ENCODE measurements around the gene HOXB4. TPM values are rescaled to one million over a fixed set of nuclear protein-coding genes. Genes with fewer than 3 reads are reported as not detected.

HOXB4 gene
- total RNA-seq, 1 donor from 2014 or later = not detected

- H3K27ac Mint-ChIP-seq (ENCODE audit: unreplicated experiment) = no peak overlapping the region
- DNase-seq (ENCODE audit: low spot score) = no peak
- TF ChIP-seq CTCF (IDR thresholded peaks at IDR 0.05) = no peak
- H3K36me3 Mint-ChIP-seq (ENCODE audit: low read depth) = peaks cover 4% of the 10 kb centered on the region
- peaks cover 83% of the 10 kb centered on the region for H3K27me3 Mint-ChIP-seq (ENCODE audit: low read depth)
- H3K9me3 Mint-ChIP-seq (ENCODE audit: low read depth) = no peaks in the 10 kb centered on the region
- no peak overlapping the region for H3K4me3 Mint-ChIP-seq (ENCODE audit: unreplicated experiment)
- peaks cover 5% of the 10 kb centered on the region for H3K4me1 Mint-ChIP-seq (ENCODE audit: low read depth)
Observed at GRCh38 chr17:48578616-48579470, 693 bp upstream of the HOXB4 start.

GRCh38 chr17:48577330-48577945 lies 712 bp downstream of the HOXB4 start:
- no peak for TF ChIP-seq CTCF (IDR thresholded peaks at IDR 0.05)
- peaks cover 3% of the 10 kb centered on the region for H3K4me1 Mint-ChIP-seq (ENCODE audit: low read depth)
- H3K27ac Mint-ChIP-seq (ENCODE audit: unreplicated experiment) = no peak overlapping the region
- DNase-seq (ENCODE audit: low spot score) = no peak
- no peak overlapping the region for H3K4me3 Mint-ChIP-seq (ENCODE audit: unreplicated experiment)
- H3K9me3 Mint-ChIP-seq (ENCODE audit: low read depth) = no peaks in the 10 kb centered on the region
- H3K36me3 Mint-ChIP-seq (ENCODE audit: low read depth) = peaks cover 4% of the 10 kb centered on the region
- peaks cover 84% of the 10 kb centered on the region for H3K27me3 Mint-ChIP-seq (ENCODE audit: low read depth)

GRCh38 chr17:48576479-48577309 lies 1.5 kb downstream of the HOXB4 start:
- Mint-ChIP-seq H3K9me3 (ENCODE audit: low read depth) (no peaks in the 10 kb centered on the region), H3K27ac (ENCODE audit: unreplicated experiment) (no peak overlapping the region), H3K27me3 (ENCODE audit: low read depth) (peaks cover 86% of the 10 kb centered on the region), H3K4me1 (ENCODE audit: low read depth) (no peaks in the 10 kb centered on the region), H3K36me3 (ENCODE audit: low read depth) (peaks cover 4% of the 10 kb centered on the region), H3K4me3 (ENCODE audit: unreplicated experiment) (no peak overlapping the region)
- no peak for DNase-seq (ENCODE audit: low spot score)
- no peak for TF ChIP-seq CTCF (IDR thresholded peaks at IDR 0.05)

GRCh38 chr17:48575673-48576478 lies 2.3 kb downstream of the HOXB4 start:
- Mint-ChIP-seq H3K36me3 (ENCODE audit: low read depth) (peaks cover 4% of the 10 kb centered on the region), H3K4me1 (ENCODE audit: low read depth) (no peaks in the 10 kb centered on the region), H3K9me3 (ENCODE audit: low read depth) (no peaks in the 10 kb centered on the region), H3K27ac (ENCODE audit: unreplicated experiment) (no peak overlapping the region), H3K27me3 (ENCODE audit: low read depth) (peaks cover 86% of the 10 kb centered on the region), H3K4me3 (ENCODE audit: unreplicated experiment) (no peak overlapping the region)
- TF ChIP-seq CTCF (IDR thresholded peaks at IDR 0.05) = no peak
- no peak for DNase-seq (ENCODE audit: low spot score)

All from chondrocyte (in vitro differentiated cells).